Measurements from ENCODE around the gene THAP12. TPM values are rescaled to one million over a fixed set of nuclear protein-coding genes. Genes with fewer than 3 reads are reported as not detected.

THAP12 gene
- 39.3 and 51.9 TPM in 2 replicates for total RNA-seq

GRCh38 chr11:76380977-76381719 is at the start of gene THAP12, which contains the start of gene GVQW3:
Gene THAP12, minus strand, starts transcription at chr11:76381132. Its CDS starts 296 bp downstream, at chr11:76380836.
Gene GVQW3, plus strand, starts transcription at chr11:76381323. Its CDS starts 506 bp downstream, at chr11:76381829.

Small RNA genes within 50 kb of the gene (small RNA-seq; reads per million reads assigned to genes)
- gene RF00019, result not detected

Other genes with a start within 250 kb of the THAP12 start
- gene WNT11, start 174.6 kb downstream of the THAP12 start, total RNA-seq, result 34.4 and 34.5 TPM in 2 replicates
- gene GVQW3, start 191 bp upstream of the THAP12 start, total RNA-seq, result 0.54 and 1.6 TPM in 2 replicates
- 20.0 and 27.2 TPM in 2 replicates for gene EMSY, start 63.9 kb upstream of the THAP12 start, total RNA-seq